Transverse colon (tissue), 4 donors: Measurements from ENCODE around the gene EYS. TPM values are rescaled to one million over a fixed set of nuclear protein-coding genes. Genes with fewer than 3 reads are reported as not detected.

ENCODE experiments used
- DNase-seq: peaks from one replicate; pipeline ENCODE4 v3.0.0-alpha.2; 2019
- H3K27ac ChIP-seq, 4 donors: fragments of 200-600 bp; sonication (generic); 2 replicates each; pipeline ENCODE4 v1.5.1; 2016 to 2018; ENCODE audit warnings: inconsistent platforms in 4 of 4
- H3K27me3 ChIP-seq: fragments of 200-600 bp; sonication (generic); 2 replicates; pipeline ENCODE4 v1.5.1; 2017; ENCODE audit warnings: inconsistent platforms
- H3K36me3 ChIP-seq, 4 donors: fragments of 200-600 bp; sonication (generic); 2 replicates each; pipeline ENCODE4 v1.5.1; 2017 to 2019; ENCODE audit warnings: inconsistent platforms in 4 of 4
- H3K4me1 ChIP-seq, 4 donors: fragments of 200-600 bp; sonication (generic); 2 replicates each; pipeline ENCODE4 v1.5.1; 2017 to 2020; ENCODE audit warnings: inconsistent platforms in 4 of 4
- H3K4me3 ChIP-seq, 4 donors: fragments of 200-600 bp; sonication (generic); 1 replicate in 1 of 4; 2 replicates in 3 of 4; pipeline versions ENCODE4 v1.5.1 to v1.6.1; 2017 to 2019; ENCODE audit warnings: inconsistent platforms in 4 of 4
- H3K9me3 ChIP-seq, 2 donors: fragments of 200-600 bp; sonication (generic); 2 replicates each; pipeline ENCODE4 v1.5.1; 2017 to 2019; ENCODE audit warnings: inconsistent platforms in 2 of 2
- EP300 ChIP-seq: sonication (generic); formaldehyde crosslinking; IDR thresholded peaks from one replicate; pipeline ENCODE4 v1.6.1; 2017; ENCODE audit warnings: antibody characterized with exemption, low read depth
- POLR2A ChIP-seq: fragments of 450-650 bp; IDR thresholded peaks from one replicate; pipeline ENCODE4 v1.6.1; 2016; ENCODE audit warnings: antibody characterized with exemption, mild to moderate bottlenecking, moderate library complexity
- POLR2AphosphoS5 ChIP-seq, 3 donors: sonication (generic); formaldehyde crosslinking; IDR thresholded peaks; one replicate each; pipeline ENCODE4 v1.6.1; 2016; ENCODE audit warnings: antibody characterized with exemption in 3 of 3
- WGBS, 2 donors: methylation state at CpG; one replicate each; pipeline ENCODE4 v1.1.5; 2018; ENCODE audit warnings: low coverage in 1 of 2; 5-methylcytosine and 5-hydroxymethylcytosine counted together
- in situ Hi-C, 4 donors: fragments of 200-750 bp; cut with MboI; loops; one replicate each; pipeline versions ENCODE4 v1.15.0 to v1.15.1; 2017; ENCODE audit warnings: low sequenced_read_pairs in 3 of 4, low pct_ligation_motif_present in 1 of 4, low pct_unique_long_range_greater_than_20kb in 1 of 4
- intact Hi-C: fragments of 100-400 bp; cut with DNase I; formaldehyde crosslinking; loops from one replicate; pipeline ENCODE4 v1.15.1; 2023; ENCODE audit warnings: low total_unique reads
- total RNA-seq, 4 donors: library from RNA; depleted of rRNA; stranded (reverse); fragments of >200 nt; gene quantifications; one replicate each; pipeline ENCODE4 v1.1.0, GENCODE V29; 2016
- TF ChIP-seq, protein P1 (sequence below), 5 experiments: fragments of 200-600 bp in 3 of 5; fragments of 450-650 bp in 2 of 5; sonication (generic) in 3 of 5; IDR thresholded peaks; 1 replicate in 2 of 5; 2 replicates in 3 of 5; pipeline ENCODE4 v1.5.1; 2016 to 2017; ENCODE audit warnings: antibody characterized with exemption in 5 of 5, inconsistent platforms in 3 of 5, mild to moderate bottlenecking in 2 of 5, moderate library complexity in 1 of 5

The EYS gene
- total RNA-seq, 4 donors from 2014 or later: 0.41 TPM; not detected in 3

DNA sequence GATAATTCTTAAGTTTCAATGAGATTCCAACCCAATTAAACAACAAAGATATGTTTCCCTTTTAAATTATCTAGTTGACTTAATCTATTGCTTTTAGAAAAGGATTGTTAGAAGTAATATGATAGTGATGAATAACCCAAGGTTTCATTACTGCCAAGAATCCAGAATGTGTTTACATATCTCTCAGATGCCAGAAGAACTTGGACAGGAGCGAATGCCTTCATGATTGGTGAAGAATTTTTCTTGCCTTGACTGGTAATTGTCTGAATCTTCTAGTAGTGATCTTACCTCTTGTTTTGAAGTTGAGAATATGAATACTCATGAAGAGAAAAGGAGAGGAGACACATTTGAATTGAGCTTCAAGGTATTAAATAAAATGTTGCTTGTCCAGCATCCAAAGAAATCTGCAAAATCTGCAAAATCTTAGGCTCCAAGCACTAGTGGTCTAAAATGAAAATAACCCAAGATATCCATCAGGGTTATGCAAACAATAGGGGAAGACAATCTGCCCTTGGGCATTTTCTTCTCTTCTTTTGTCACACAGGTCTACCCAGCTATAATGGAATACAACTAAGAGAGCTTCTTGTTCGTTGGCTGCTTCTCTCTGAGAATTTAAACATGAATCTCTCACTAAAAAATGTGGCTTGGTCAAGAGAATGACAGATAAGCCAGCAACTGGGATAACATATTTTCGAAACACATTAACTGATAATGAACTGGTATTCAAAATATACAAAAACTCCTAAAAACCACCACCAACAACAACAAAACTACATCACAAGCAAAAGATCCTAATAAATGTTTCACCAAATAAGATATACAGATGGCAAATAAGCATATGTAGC lies 928.9 kb downstream of the EYS start:
- no peak overlapping the region for H3K27ac ChIP-seq
- H3K9me3 ChIP-seq: no peaks in the 10 kb centered on the region
- DNase-seq: no peak
- no peaks in the 10 kb centered on the region for H3K36me3 ChIP-seq
- no peaks in the 10 kb centered on the region for H3K4me1 ChIP-seq
- no peak overlapping the region for H3K4me3 ChIP-seq
- H3K27me3 ChIP-seq: no peaks in the 10 kb centered on the region
- intact Hi-C loops: no loop called here
- in situ Hi-C loops: no loop called here
- WGBS, 2 donors: 53 to 57% methylated on average over 3 of the region's 3 CpGs
- no peak for TF ChIP-seq POLR2A

DNA sequence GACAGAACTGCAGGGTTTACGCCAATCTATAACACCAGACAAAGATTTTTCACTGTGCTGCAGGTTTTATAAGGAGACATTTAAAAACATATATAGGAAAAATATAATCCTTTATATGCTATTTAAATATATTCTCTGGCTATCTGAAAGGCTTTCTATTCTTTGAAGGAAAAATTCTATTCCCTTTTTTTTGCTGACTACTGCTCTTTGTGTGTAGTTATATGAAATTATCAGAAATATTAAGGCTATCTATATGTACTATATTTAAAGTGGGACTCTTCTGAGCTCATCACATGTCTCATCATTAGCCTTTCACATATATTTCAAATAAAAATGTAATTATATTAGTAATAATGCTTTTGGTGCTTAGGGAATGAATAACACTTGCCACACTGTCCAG lies 930.7 kb downstream of the EYS start:
- in situ Hi-C loops (no loop called here), intact Hi-C loops (no loop called here)
- no peak for DNase-seq
- TF ChIP-seq POLR2AphosphoS5 (IDR thresholded peaks at IDR 0.05): no peak
- TF ChIP-seq, protein P1, sequence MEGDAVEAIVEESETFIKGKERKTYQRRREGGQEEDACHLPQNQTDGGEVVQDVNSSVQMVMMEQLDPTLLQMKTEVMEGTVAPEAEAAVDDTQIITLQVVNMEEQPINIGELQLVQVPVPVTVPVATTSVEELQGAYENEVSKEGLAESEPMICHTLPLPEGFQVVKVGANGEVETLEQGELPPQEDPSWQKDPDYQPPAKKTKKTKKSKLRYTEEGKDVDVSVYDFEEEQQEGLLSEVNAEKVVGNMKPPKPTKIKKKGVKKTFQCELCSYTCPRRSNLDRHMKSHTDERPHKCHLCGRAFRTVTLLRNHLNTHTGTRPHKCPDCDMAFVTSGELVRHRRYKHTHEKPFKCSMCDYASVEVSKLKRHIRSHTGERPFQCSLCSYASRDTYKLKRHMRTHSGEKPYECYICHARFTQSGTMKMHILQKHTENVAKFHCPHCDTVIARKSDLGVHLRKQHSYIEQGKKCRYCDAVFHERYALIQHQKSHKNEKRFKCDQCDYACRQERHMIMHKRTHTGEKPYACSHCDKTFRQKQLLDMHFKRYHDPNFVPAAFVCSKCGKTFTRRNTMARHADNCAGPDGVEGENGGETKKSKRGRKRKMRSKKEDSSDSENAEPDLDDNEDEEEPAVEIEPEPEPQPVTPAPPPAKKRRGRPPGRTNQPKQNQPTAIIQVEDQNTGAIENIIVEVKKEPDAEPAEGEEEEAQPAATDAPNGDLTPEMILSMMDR (IDR thresholded peaks at IDR 0.05): no peak
- TF ChIP-seq EP300: no peak
- TF ChIP-seq POLR2A: no peak
- no peaks in the 10 kb centered on the region for H3K36me3 ChIP-seq
- no peaks in the 10 kb centered on the region for H3K4me1 ChIP-seq
- H3K27me3 ChIP-seq: no peaks in the 10 kb centered on the region
- H3K9me3 ChIP-seq: no peaks in the 10 kb centered on the region
- 83 to 98% methylated on average over 1 of the region's 1 CpG for WGBS, 2 donors
- H3K27ac ChIP-seq: no peak overlapping the region
- no peak overlapping the region for H3K4me3 ChIP-seq

DNA sequence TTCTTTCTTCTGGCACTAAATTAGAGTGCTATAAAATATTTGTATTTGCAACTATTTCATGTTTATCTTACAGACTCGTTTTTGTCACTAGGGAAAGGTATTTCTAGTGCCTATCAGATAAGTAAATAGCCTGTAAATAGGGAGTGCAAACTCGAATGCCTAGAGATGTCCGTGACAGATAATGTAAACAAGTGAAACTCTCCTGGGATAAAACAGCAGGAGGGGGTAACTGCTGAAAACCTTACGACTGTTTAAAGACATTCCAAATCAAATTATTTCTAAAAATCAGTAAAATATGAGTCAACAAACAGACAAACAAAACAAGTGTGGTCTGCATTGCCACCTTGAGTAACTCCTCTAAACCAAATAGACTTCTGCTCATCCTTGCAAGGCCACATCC lies 932.1 kb downstream of the EYS start:
- 23 to 27% methylated on average over 3 to 4 of the region's 4 CpGs for WGBS, 2 donors
- TF ChIP-seq POLR2AphosphoS5 (IDR thresholded peaks at IDR 0.05): no peak
- TF ChIP-seq, protein P1 (IDR thresholded peaks at IDR 0.05): no peak
- no peak for TF ChIP-seq EP300
- no peak for TF ChIP-seq POLR2A

DNA sequence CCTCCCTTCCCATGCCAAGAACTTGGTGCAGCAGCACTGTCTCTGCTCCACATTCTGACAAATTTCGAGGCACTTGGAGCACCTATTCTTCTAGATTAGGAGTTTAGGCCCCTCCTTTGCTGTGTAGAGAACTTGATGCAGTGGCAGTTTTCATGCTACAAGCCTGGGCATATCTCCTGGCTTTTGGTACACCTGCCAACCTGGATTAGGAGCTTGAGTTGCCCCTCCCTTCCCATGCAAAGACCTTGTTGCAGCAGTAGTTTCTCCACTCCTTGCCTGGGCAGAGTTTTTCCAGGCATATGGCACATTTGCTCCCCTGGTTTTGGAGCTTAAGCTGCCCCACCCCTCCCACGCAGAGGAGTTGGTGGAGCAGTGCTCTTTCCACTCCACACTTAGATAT lies 956.1 kb downstream of the EYS start:
- Histone ChIP-seq H3K27ac (no peak overlapping the region), H3K4me1 (no peaks in the 10 kb centered on the region), H3K4me3 (no peak overlapping the region), H3K36me3 (no peaks in the 10 kb centered on the region), H3K27me3 (no peaks in the 10 kb centered on the region), H3K9me3 (no peaks in the 10 kb centered on the region)
- intact Hi-C loops: no loop called here
- TF ChIP-seq, protein P1 (IDR thresholded peaks at IDR 0.05): no peak
- TF ChIP-seq POLR2A (no peak), POLR2AphosphoS5 (IDR thresholded peaks at IDR 0.05) (no peak), EP300 (no peak)
- WGBS, 2 donors: 20 to 50% methylated on average over 1 to 2 of the region's 2 CpGs
- DNase-seq: no peak
- in situ Hi-C loops: no loop called here

More for the DNA sequence above, 932.1 kb downstream of the EYS start:
- DNase-seq: no peak
- intact Hi-C loops: no loop called here
- Histone ChIP-seq H3K27me3 (no peaks in the 10 kb centered on the region), H3K4me3 (no peak overlapping the region), H3K4me1 (no peaks in the 10 kb centered on the region), H3K27ac (no peak overlapping the region), H3K36me3 (no peaks in the 10 kb centered on the region), H3K9me3 (no peaks in the 10 kb centered on the region)
- in situ Hi-C loops: no loop called here

DNA sequence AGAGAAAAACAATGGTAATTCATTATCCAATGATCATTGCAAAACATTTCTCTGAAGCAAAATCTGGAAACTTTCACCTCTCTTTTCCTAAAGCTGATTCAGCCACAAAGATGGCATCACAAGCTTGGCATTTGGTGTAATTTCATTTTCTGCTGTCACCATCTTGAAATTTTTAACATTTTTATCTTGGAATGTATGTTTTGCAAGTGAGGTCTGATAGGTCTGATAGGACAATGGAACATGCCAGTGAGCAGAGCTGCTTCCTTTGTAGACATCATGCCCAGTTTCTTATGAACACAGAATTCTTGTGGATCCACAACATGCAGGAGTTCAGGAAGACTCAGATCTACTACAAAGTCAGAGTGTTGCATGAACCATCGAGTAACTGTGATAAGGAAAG lies 969.6 kb downstream of the EYS start:
- TF ChIP-seq POLR2A: no peak
- no peak for TF ChIP-seq POLR2AphosphoS5 (IDR thresholded peaks at IDR 0.05)
- TF ChIP-seq, protein P1 (IDR thresholded peaks at IDR 0.05): no peak
- TF ChIP-seq EP300: no peak
- intact Hi-C loops: no loop called here
- in situ Hi-C loops: no loop called here
- H3K27me3 ChIP-seq: no peaks in the 10 kb centered on the region
- no peaks in the 10 kb centered on the region for H3K4me1 ChIP-seq
- H3K36me3 ChIP-seq: no peaks in the 10 kb centered on the region
- no peaks in the 10 kb centered on the region for H3K9me3 ChIP-seq
- H3K27ac ChIP-seq: no peak overlapping the region
- 52 to 83% methylated on average over 1 of the region's 1 CpG for WGBS, 2 donors
- DNase-seq: no peak
- no peak overlapping the region for H3K4me3 ChIP-seq
